Endothelial cell of umbilical vein (primary cell): ENCODE data around the gene TKTL1. TPM values are rescaled to one million over a fixed set of nuclear protein-coding genes. Genes with fewer than 3 reads are reported as not detected.

Experiments used
- BruUV-seq: library from RNA; stranded (reverse); fragments of 400-500 nt; replicated peaks from 2 replicates; lab custom pipeline; 2021; lab: Mats Ljungman, UMichigan
- CTCF ChIA-PET: fragments of 300-600, 350-600 bp; sonication (Branson Sonifier 250); formaldehyde crosslinking; loops from one replicate; lab custom pipeline; 2021; ENCODE audit warnings: antibody characterized with exemption, inconsistent platforms; lab: Charles Lee
- POLR2A ChIA-PET: fragments of 300-600, 350-600 bp; sonication (Branson Sonifier 250); formaldehyde crosslinking; loops from one replicate; lab custom pipeline; 2021; ENCODE audit warnings: antibody characterized with exemption, inconsistent platforms; lab: Charles Lee
- DNase-seq: peaks from one replicate; pipeline ENCODE4 v3.0.0-alpha.2; 2011; ENCODE audit warnings: low read depth, low spot score
- FAIRE-seq: peaks from 2 replicates; lab custom pipeline; 2011; peaks lifted over from hg19 to GRCh38; lab: Jason Lieb, UNC
- H2AFZ ChIP-seq: 2 replicates; pipeline ENCODE4 v1.6.0; 2012; ENCODE audit warnings: low read depth, low read length, control low read depth, inconsistent platforms
- H3K27ac ChIP-seq: 2 replicates; pipeline ENCODE4 v1.5.1; 2011; ENCODE audit warnings: low read depth, mild to moderate bottlenecking, control low read depth, low read length, moderate library complexity; ENCODE audit not compliant: insufficient read depth
- H3K27me3 ChIP-seq, 2 experiments: 2 replicates each; pipeline versions ENCODE4 v1.6.0 to v1.6.1; 2011; ENCODE audit warnings: low read length in 2 of 2, mixed read lengths in 1 of 2; ENCODE audit not compliant: control insufficient read depth in 2 of 2, insufficient read depth in 2 of 2
- H3K36me3 ChIP-seq, 2 experiments: 2 replicates in 1 of 2; 3 replicates in 1 of 2; pipeline ENCODE4 v1.5.1; 2011; ENCODE audit warnings: low read length in 2 of 2, mild to moderate bottlenecking in 1 of 2, moderate library complexity in 1 of 2; ENCODE audit not compliant: control insufficient read depth in 2 of 2, insufficient read depth in 2 of 2; ENCODE audit errors: extremely low read depth in 1 of 2
- H3K4me1 ChIP-seq: 3 replicates; pipeline ENCODE4 v1.5.1; 2011; ENCODE audit warnings: mild to moderate bottlenecking, low read length; ENCODE audit not compliant: control insufficient read depth, insufficient read depth; ENCODE audit errors: extremely low read depth
- H3K4me2 ChIP-seq: 2 replicates; pipeline ENCODE4 v1.6.1; 2011; ENCODE audit warnings: low read length, control low read depth, mixed read lengths; ENCODE audit not compliant: insufficient read depth
- H3K4me3 ChIP-seq, 3 experiments: fragments of 200-600 bp in 1 of 3; sonication (generic), shearing (Covaris generic) in 1 of 3; replicated peaks in 1 of 3; 2 replicates each; pipeline ENCODE4 v1.5.1; 2011 to 2016; ENCODE audit warnings: control low read depth in 3 of 3, low read length in 3 of 3, mild to moderate bottlenecking in 2 of 3, inconsistent platforms in 1 of 3, low read depth in 1 of 3, moderate library complexity in 1 of 3; ENCODE audit not compliant: insufficient read depth in 1 of 3
- H3K79me2 ChIP-seq: 2 replicates; pipeline ENCODE4 v1.6.0; 2012; ENCODE audit warnings: low read length, inconsistent platforms; ENCODE audit not compliant: control insufficient read depth, insufficient read depth
- H3K9ac ChIP-seq: replicated peaks from 2 replicates; pipeline ENCODE3; 2011; ENCODE audit warnings: low read length, control low read depth; ENCODE audit not compliant: insufficient read depth; ENCODE audit errors: extremely low read depth
- H3K9me1 ChIP-seq: replicated peaks from 3 replicates; pipeline ENCODE4 v1.6.0; 2011; ENCODE audit warnings: mild to moderate bottlenecking, low read length; ENCODE audit not compliant: control insufficient read depth, insufficient read depth; ENCODE audit errors: extremely low read depth
- H3K9me3 ChIP-seq: replicated peaks from 2 replicates; pipeline ENCODE4 v1.5.1; 2012; ENCODE audit warnings: low read length, inconsistent platforms; ENCODE audit not compliant: control insufficient read depth, insufficient read depth
- H4K20me1 ChIP-seq: replicated peaks from 2 replicates; pipeline ENCODE3; 2011; ENCODE audit warnings: mild to moderate bottlenecking, low read length; ENCODE audit not compliant: control insufficient read depth, insufficient read depth; ENCODE audit errors: extremely low read depth
- CTCF ChIP-seq, 2 donors: IDR thresholded peaks; 1 replicate in 1 of 2; 2 replicates in 1 of 2; pipeline ENCODE4 v1.5.1; 2011; ENCODE audit warnings: low read length in 2 of 2, mild to moderate bottlenecking in 2 of 2, moderate library complexity in 2 of 2, control low read depth in 1 of 2, inconsistent platforms in 1 of 2, low read depth in 1 of 2; ENCODE audit not compliant: insufficient read depth in 1 of 2; ENCODE audit errors: extremely low read depth in 1 of 2
- EZH2 ChIP-seq: IDR thresholded peaks from 2 replicates; pipeline ENCODE4 v1.6.1; 2012; ENCODE audit warnings: borderline replicate concordance, low read depth, mild to moderate bottlenecking, moderate library complexity, low read length, inconsistent platforms; ENCODE audit not compliant: severe bottlenecking
- FOS ChIP-seq: IDR thresholded peaks from 2 replicates; pipeline ENCODE4 v1.6.1; 2011; ENCODE audit warnings: mild to moderate bottlenecking, low read length, moderate library complexity, borderline replicate concordance; ENCODE audit not compliant: insufficient read depth
- GATA2 ChIP-seq: IDR thresholded peaks from 2 replicates; pipeline ENCODE4 v1.7.0; 2011; ENCODE audit warnings: low read depth, mild to moderate bottlenecking, moderate library complexity, mixed read lengths, low read length; ENCODE audit not compliant: insufficient read length, insufficient read depth
- JUN ChIP-seq: IDR thresholded peaks from 2 replicates; pipeline ENCODE4 v1.6.1; 2011; ENCODE audit warnings: borderline replicate concordance, low read depth; ENCODE audit not compliant: insufficient read length, insufficient read depth
- MAX ChIP-seq: IDR thresholded peaks from 2 replicates; pipeline ENCODE4 v1.6.1; 2011; ENCODE audit not compliant: insufficient read depth, insufficient read length
- MYC ChIP-seq: IDR thresholded peaks from one replicate; pipeline ENCODE4 v1.6.1; 2011; ENCODE audit warnings: mild to moderate bottlenecking, low read depth, low read length
- POLR2A ChIP-seq: IDR thresholded peaks from 2 replicates; pipeline ENCODE4 v1.6.1; 2012; ENCODE audit warnings: low read depth, mild to moderate bottlenecking, control low read depth, low read length
- POLR2AphosphoS5 ChIP-seq: IDR thresholded peaks from 2 replicates; pipeline ENCODE4 v1.6.1; 2012; ENCODE audit warnings: low read depth, mild to moderate bottlenecking, control low read depth, low read length, moderate library complexity; ENCODE audit not compliant: insufficient read depth
- dilution Hi-C: fragments of 300-500 bp; cut with MboI; formaldehyde crosslinking; loops from one replicate; pipeline ENCODE4 v1.15.0; 2019; ENCODE audit warnings: low sequenced_read_pairs; ENCODE audit not compliant: extremely low pct_ligation_motif_present
- intact Hi-C: fragments of 100-400 bp; cut with micrococcal nuclease; formaldehyde crosslinking; loops from one replicate; pipeline ENCODE4 v1.10.0; 2022
- polyA plus RNA-seq, 4 experiments: library from polyadenylated mRNA; depleted of rRNA in 3 of 4; stranded (reverse) in 3 of 4; unstranded in 1 of 4; fragments of >200 nt; gene quantifications; 2 replicates each; pipeline versions ENCODE4 v1.2.1 to v1.2.3, GENCODE V29; 2011 to 2012; ENCODE audit warnings: missing spikeins in 1 of 4
- total RNA-seq: library from RNA; stranded (reverse); gene quantifications from 2 replicates; pipeline ENCODE4 v1.2.3, GENCODE V29; 2021

Gene TKTL1
- total and polyA plus RNA-seq, 2 donors (not counting 3 experiments of a cell fraction or from before 2014, with no cell fraction given): 0.03 TPM; not detected in 1

DNA sequence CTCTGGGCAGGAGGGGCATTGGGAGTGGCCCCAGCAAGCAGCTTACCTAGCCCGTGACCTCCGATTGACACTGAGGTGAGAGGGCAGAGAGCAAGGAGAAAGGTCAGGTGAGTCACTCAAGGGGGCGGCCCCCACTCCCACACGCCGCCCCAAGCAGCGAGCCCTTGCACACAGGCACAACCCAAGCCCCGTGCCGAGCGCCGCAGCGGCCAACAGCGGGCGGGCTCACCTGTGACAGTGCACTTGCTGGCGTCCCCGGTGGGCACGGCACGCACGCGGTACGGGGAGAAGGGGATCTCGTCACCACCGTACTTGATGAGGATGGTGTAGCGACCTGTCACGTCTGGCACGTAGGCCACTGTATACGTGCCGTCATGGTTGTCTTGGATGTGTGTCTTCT is 61.6 kb downstream of the TKTL1 start:
- Histone ChIP-seq H3K4me1 (no peaks in the 10 kb centered on the region), H3K9ac (no peak overlapping the region), H3K9me3 (no peaks in the 10 kb centered on the region), H3K4me2 (no peak overlapping the region), H3K27ac (no peak overlapping the region), H3K4me3 (no peak overlapping the region), H2AFZ (no peak overlapping the region), H4K20me1 (no peaks in the 10 kb centered on the region), H3K36me3 (peaks cover 16 to 97% of the 10 kb centered on the region in 2 experiments), H3K79me2 (peaks cover 52% of the 10 kb centered on the region), H3K27me3 (no peaks in the 10 kb centered on the region), H3K9me1 (no peaks in the 10 kb centered on the region)
- BruUV-seq: no TSS peak
- DNase-seq (no peak), FAIRE-seq (no peak)
- ChIA-PET POLR2A (no interaction called here), CTCF (no interaction called here)
- TF ChIP-seq GATA2: no peak
- TF ChIP-seq MAX: no peak
- TF ChIP-seq FOS: no peak
- no peak for TF ChIP-seq MYC
- no peak for TF ChIP-seq JUN
- no peak for TF ChIP-seq CTCF (IDR thresholded peaks at IDR 0.05; ENCODE audit: extremely low read depth in 1 of 2, insufficient read depth in 1 of 2, low read depth in 1 of 2, low read length in 2 of 2)
- TF ChIP-seq POLR2AphosphoS5: no peak
- TF ChIP-seq EZH2: no peak
- TF ChIP-seq POLR2A: no peak
- intact Hi-C loops (no loop called here), dilution Hi-C loops (no loop called here)
